HG03095 (cell line): ENCODE results near the gene PSMD4.

Source experiments
- ATAC-seq: cut with Tn5 transposase; IDR thresholded peaks from one replicate; pipeline ENCODE4 v1.9.1; 2021; ENCODE audit warnings: moderate library complexity; ENCODE audit not compliant: unreplicated experiment

The PSMD4 gene

DNA sequence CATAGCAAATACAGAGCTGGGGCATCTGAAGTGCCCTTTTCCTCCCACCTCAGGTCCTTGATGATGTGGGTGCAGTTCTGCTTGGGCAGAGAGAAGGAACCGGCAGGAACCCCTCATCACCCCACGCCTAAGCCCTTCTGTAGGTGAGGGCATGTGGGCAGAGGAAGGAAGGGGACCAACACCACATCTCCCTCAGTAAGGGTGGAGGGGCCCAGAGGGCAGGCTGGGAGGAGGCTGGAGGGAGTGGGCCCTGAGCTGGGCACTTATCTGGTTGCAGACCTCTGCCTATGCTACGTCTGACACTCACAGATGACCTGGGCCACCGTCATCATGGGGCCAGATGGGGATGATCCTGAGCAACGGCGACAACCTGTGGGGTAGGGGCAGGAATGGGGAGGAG lies 38.6 kb downstream of the PSMD4 start:
- ATAC-seq, result no peak

DNA sequence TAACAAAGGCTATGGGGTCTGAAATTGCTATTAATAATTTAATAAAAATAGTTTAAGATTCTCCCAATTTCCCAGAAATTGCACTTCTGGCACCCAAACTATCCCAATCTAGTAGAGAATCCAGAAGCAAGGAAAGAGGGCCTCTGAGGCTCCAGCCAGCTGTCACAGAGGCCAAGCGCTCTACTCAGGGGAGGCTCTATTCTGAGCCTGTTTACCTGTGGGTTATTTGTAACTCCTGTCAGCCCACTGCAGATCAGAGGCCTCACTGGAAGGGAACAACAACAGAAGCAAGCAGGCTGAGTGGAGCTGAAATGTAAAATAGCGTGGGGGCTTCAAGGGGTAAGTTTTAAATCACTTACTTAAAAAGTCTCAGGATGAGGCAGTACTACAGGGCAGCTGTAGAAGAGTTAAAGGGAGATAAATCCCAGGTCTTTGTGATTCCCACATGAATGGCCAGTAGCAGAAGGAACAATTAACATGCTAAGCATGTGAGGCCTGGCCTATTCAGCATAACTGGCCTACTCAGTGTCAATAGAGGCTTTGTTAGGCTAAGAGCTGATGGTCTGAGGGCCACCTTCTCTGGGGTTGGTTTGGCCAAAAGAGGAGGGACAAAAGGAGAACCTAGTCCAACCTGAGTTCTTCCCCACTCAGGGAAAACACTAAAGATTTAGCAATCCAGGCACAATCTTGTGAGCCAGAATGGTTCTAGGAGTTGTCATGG lies 40.4 kb downstream of the PSMD4 start:
- ATAC-seq, result no peak

DNA sequence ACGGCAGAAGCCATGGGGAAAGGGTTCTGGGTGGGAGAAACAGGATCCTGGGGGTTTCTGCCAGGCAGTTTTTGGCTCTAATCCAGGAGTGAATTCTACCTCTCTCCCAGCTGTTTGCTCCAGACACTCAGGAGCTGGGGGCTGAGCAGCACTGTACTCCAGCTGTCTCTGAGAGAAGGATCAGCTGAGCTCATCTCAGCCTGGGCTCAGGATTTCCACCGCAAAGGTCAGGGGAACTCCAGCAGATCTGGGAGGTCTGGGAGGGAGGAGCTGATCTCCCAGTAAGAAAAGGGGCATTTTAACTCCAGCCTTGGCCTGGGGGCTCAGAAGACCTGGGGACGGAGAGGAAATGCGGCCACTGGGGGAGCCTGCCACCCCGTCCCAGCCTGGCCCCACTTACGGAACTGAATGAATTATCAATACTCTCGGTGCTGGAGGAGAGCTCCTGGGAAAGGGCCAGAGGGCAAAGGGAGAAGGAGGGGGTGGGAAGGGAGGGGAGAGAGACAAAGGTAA lies 55.3 kb downstream of the PSMD4 start:
- ATAC-seq, result no peak

DNA sequence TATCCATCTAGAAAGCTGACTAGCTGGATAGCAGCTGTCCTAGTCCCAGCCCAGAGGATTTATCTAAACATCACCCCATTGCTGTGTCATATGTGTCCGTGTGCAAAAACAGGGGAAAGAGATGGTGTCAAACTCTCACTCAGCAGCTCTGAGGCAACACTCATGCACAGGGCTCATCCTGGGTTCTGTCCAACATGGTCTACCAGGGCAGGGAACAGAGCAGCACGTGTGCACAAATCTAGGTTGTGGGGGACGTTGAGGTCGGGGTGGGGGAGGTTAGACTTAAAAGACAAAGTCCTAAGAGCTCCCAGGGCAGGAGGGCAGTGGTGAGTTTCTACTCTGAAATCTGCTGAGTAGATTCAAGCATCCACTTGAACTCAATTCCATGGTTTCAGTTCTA lies 56.5 kb downstream of the PSMD4 start:
- ATAC-seq, result no peak

DNA sequence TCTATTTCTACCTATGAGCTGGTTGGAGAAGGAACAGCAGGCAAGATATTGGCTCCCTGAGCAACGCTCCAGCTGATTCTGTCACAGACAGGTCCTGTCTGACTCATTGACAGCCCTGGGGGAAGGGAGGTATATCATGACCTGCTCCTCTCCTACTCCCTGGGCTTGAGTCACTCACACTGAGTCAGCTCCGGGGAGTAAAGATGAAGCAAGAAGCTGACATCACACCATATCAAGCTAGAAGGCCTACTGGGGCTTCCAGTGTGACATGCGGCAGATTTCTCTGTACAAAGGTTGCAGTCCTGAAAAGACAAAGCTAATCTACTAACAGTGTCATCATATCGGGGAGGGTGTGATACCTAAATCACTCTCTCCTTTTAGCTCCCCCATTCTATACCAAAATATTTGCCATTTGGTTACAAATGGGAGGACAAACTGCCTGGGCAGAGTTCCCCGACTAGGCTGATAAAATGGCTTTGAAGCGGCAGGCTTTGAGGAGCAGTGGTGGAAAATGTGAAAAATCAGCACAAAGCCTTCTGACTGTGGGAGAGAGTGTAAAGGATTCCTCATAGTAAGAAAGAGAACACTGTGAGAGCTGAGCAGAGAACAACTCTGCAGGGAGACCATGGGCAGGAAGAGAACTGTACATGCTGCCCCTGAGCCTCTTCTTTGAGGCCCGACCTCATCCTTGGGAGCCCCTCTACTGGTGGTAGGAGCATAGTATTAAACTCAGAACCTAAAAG lies 57.2 kb downstream of the PSMD4 start:
- no peak for ATAC-seq

DNA sequence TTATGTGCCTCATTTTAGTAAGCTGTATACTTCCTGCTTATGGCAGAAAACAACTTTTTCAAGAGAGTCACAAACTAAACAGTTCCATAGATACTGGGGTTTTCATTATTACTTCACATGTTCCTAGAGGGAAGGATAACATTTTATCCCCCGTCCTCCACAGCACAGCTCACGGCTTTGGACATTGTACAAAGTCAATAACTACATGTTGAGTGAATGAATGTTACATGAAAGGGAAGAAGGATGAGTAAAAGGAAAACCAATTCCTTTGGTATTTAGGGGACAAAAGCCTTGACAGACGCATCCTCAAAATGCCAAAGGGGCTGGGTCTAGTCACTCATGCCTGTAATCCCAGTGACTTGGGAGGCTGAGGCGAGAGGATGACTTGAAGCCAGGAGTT lies 57.9 kb downstream of the PSMD4 start:
- no peak for ATAC-seq

DNA sequence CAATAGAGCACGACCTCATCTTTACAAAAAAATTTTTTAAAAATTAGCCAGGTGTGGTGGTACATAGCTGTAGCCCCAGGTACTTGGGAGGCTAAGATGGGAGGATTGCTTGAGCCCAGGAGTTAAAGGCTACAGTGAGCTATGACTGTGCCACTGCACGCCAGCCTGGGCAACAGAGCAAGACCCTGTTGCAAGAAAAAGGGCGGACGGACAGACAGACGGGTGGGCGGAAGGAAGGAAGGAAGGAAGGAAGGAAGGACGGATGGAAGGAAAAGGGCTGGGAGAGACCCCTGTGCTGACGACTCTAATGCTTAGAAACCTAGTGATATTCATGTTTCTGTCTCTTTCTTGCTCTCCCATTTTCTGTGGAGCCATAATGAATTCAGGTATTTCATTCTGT lies 58.3 kb downstream of the PSMD4 start:
- no peak for ATAC-seq

DNA sequence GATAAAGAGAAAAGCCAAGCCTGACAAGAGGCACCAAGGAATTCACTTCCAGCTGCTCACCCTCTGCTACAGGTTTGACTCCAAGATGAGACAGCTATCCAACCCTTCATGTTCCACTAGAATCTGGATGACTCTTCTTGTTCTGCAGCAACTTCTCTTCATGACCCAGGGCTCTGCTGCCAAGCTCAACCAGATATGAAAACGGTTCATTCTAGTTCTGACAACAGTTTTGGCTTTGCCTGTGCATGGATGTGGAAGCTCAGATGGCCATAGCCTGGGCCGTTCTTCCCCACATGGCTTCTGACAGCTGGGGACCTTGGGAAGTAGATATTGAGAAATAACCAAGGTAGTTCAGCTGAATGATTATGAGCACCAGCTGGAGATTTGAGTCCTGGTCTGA lies 59.0 kb downstream of the PSMD4 start:
- no peak for ATAC-seq

DNA sequence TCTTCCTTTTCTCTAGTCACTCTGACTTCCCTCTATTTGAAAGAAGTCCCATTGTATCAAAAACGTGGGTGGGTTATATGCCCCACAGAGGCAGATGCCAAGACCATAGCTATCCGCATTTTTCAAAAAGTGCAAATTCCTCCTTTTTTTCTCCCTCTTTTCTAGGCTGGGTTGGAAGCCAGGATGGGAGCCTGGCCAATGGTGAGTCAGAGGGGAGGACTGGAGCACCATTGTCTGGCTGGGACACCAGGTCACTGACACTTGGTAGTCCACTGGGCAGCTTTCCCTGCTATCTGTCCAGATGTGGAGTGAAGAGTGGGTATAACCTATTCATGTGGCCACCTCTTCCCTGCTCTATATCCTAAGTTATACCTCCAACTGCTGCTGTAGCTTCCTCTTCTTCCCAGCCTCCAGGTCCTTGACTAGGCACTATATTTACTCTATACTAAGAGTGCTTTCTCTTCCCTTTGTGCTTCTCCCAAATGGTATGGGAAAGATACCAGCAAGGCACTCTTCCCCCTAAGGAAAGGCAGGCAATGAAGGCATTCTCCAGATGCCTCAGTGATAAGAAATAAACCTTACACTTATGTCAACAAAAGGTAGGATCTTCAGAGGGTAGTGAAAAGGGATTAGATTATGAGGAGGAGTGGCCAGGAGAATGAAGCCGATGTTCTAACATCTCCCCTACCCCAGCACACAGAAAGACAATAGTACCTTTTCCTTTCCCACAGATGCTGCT lies 59.8 kb downstream of the PSMD4 start:
- ATAC-seq, result no peak

DNA sequence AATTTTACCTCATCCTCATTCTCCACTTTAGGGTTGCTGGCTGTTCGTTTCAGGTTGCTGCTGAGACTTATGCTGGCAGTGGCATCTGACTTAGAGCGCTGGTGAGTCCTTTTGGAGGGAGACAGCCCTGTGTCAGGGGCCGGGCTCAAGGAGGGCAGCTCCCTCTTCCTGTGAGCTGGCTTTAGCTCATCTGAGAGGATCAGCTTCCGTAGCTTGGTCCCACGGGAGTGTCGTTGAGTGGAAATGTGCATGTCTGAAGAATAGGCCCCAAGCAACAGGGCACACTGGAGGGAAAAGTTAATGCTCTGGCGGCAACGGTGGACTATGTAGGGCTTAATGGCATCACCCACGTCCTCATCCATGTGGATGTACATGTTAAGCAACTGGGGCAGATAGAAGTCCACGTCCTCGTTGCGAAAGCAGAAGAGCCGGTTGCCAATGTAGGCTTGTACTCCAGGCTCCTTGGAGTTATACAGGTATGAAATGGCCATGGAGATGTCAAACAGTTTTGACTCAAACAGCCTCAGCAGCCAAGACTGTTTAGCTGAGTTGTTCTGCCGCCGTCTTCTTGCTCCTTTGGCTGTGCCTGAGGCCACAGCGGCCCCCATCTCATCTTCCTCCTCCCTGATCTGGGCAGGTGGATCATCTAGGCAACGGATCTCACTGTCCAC lies 61.2 kb downstream of the PSMD4 start:
- no peak for ATAC-seq
